ENCODE data around the gene SLC13A2.

SLC13A2 gene

DNA sequence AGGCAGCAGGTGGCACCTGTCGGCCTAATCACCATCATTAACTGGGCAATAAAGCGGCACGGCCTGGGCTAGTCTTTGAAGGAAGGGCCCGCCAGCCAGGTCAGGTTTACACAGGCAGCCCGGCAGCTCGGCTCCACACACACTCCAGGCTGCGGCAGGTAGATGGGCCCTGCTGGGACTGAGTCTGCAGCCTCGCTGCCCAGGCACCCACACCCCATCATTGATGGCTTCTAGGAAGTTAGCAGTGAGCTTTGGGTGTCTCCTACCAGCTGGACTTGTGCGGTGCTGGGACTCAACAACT lies 25.9 kb downstream of the SLC13A2 start:
- Histone ChIP-seq H3K9ac (ENCODE audit: low read depth, low read length) (no peak overlapping the region), H3K4me3 (ENCODE audit: low read depth, low read length) (no peak overlapping the region), H3K9me3 (ENCODE audit: control insufficient read depth, insufficient read depth, low read length) (no peaks in the 10 kb centered on the region), H3K27me3 (ENCODE audit: control insufficient read depth, insufficient read depth, low read length) (no peaks in the 10 kb centered on the region), H3K4me1 (ENCODE audit: control insufficient read depth, insufficient read depth, low read length) (peaks cover 2% of the 10 kb centered on the region), H3K36me3 (ENCODE audit: control insufficient read depth, insufficient read depth, low read length) (no peaks in the 10 kb centered on the region)

DNA sequence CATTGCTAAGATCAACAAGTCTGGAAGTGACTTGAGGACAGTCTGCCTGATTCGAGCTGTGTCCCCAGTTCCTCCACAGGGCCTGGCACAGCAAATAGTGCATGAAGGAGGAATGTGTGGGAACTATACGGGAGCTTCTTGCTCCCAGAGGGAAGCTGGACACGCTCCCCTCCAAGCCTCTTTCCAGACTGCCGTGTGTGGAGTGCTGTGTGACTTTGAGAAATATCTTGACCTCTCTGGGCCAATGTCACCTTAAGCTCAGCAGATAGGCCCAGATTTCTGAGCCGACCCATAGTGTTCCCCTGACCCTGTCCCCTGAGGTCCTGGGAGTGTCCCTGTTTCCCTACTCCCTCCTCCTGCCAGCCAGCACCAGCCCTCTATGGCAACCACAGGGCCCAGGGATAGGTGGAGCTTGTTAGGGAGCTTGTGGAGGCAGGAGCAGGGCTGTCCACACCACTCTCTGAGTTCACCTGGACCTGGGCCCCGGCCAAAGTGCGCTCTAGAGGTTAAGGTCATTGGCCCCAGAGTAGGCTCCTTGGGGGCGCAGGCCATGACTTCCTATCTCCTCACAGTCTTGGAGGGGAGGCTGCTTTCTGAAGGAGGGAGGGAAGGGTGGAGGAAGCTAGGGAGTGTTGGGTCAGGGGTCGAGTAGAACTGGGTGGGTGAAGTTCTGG lies 26.4 kb downstream of the SLC13A2 start:
- Histone ChIP-seq H3K27me3 (ENCODE audit: control insufficient read depth, insufficient read depth, low read length) (no peaks in the 10 kb centered on the region), H3K4me1 (ENCODE audit: control insufficient read depth, insufficient read depth, low read length) (peaks cover 2% of the 10 kb centered on the region), H3K36me3 (ENCODE audit: control insufficient read depth, insufficient read depth, low read length) (no peaks in the 10 kb centered on the region), H3K4me3 (ENCODE audit: low read depth, low read length) (no peak overlapping the region), H3K9me3 (ENCODE audit: control insufficient read depth, insufficient read depth, low read length) (no peaks in the 10 kb centered on the region), H3K9ac (ENCODE audit: low read depth, low read length) (no peak overlapping the region)

DNA sequence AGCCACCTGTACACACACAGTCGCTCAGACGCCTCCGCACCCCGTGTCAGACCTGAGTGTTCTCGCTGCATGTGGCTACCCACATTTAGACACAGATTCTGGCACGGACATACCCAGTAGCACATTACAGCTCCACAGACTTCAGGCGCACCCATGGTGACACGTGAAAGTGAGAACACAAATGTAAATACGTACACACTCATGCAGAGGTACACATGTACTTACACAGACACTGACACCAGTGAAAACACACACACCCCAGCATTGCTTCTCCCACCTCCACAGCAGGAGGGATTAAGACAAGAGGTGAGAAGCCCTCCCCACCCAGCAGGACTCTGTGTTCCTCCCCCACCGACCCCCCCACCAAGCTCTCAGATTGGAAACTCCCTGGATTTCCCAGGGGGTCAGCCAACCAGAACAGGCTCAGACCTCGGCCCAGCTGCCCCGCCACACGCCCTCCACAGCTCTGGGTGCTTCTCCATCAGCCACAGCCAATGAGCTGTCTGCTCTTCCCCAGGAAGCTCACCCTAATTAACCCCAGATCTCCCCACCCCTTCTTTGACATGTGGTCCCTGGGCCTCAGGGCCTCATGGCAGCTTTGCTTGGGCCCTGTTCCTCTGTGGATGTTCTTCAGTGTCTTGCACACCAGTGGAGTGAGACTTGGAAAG lies 27.4 kb downstream of the SLC13A2 start:
- H3K4me3 ChIP-seq (ENCODE audit: low read depth, low read length): no peak overlapping the region
- no peaks in the 10 kb centered on the region for H3K27me3 ChIP-seq (ENCODE audit: control insufficient read depth, insufficient read depth, low read length)
- no peaks in the 10 kb centered on the region for H3K36me3 ChIP-seq (ENCODE audit: control insufficient read depth, insufficient read depth, low read length)
- H3K9ac ChIP-seq (ENCODE audit: low read depth, low read length): no peak overlapping the region
- H3K9me3 ChIP-seq (ENCODE audit: control insufficient read depth, insufficient read depth, low read length): no peaks in the 10 kb centered on the region
- peaks cover 2% of the 10 kb centered on the region for H3K4me1 ChIP-seq (ENCODE audit: control insufficient read depth, insufficient read depth, low read length)

DNA sequence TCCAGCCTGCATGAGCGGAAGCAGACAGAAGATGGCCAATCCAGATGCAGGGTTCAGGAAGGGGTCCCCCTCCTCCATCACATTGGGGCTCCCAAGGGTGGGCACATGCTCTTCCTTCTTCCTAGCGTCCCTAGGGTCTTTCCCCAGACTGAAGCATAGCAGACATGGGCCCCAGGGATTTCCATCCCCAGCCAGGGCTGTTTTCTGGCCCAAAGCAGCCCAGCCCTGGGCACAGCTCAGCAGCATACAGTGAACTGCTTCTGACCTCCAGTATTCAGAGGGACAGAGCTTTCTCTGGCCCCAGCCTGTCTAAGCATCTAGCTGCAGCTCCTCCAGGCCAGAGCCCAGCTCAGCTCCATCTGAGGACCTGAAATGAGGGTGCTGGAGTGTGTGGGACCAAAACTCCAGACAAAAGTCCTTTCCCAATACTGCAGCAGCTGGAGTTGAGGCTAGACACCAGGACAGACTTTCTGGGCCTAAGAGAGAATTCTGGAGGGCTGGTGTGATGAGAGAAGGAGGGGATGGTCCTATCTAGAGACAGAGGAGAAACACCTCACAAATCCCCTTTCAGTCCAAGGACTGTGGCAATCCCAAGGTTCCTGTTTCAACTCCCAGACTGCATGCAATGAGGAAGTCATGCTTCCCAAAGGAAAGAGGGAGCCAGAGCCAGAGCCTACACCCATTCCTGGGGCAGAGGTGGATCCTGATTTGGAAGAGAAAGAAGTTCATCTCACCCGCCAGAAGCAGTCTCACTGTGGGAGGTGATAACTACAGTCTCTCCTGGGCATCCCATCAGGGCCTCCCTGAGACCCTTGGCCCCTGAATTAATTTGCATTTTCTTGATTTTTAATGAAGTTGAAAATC lies 28.2 kb downstream of the SLC13A2 start:
- Histone ChIP-seq H3K9me3 (ENCODE audit: control insufficient read depth, insufficient read depth, low read length) (no peaks in the 10 kb centered on the region), H3K4me3 (ENCODE audit: low read depth, low read length) (no peak overlapping the region), H3K36me3 (ENCODE audit: control insufficient read depth, insufficient read depth, low read length) (no peaks in the 10 kb centered on the region), H3K27me3 (ENCODE audit: control insufficient read depth, insufficient read depth, low read length) (no peaks in the 10 kb centered on the region), H3K4me1 (ENCODE audit: control insufficient read depth, insufficient read depth, low read length) (peaks cover 2% of the 10 kb centered on the region), H3K9ac (ENCODE audit: low read depth, low read length) (no peak overlapping the region)

DNA sequence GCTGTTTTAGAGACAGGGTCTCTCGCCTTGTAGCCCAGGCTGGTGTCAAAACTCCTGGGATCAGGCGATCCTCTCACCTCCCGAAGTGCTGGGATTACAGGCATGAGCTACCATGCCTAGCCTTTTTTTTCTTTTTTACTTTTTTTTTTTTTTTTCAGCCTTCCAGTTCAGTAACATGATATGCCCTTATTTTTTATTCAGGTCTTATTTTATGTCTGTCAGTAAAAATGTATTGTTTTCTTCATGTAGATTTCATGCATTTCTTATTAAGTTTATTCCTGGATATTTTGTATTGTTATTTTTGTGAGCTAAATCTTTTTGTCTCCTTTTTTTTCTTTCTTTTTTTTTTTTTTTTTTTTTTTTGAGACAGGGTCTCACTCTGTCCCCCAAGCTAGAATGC lies 30.0 kb downstream of the SLC13A2 start:
- Histone ChIP-seq H3K9ac (ENCODE audit: low read depth, low read length) (no peak overlapping the region), H3K4me3 (ENCODE audit: low read depth, low read length) (no peak overlapping the region), H3K9me3 (ENCODE audit: control insufficient read depth, insufficient read depth, low read length) (no peaks in the 10 kb centered on the region), H3K36me3 (ENCODE audit: control insufficient read depth, insufficient read depth, low read length) (no peaks in the 10 kb centered on the region), H3K27me3 (ENCODE audit: control insufficient read depth, insufficient read depth, low read length) (peaks cover 5% of the 10 kb centered on the region), H3K4me1 (ENCODE audit: control insufficient read depth, insufficient read depth, low read length) (peaks cover 5% of the 10 kb centered on the region)

DNA sequence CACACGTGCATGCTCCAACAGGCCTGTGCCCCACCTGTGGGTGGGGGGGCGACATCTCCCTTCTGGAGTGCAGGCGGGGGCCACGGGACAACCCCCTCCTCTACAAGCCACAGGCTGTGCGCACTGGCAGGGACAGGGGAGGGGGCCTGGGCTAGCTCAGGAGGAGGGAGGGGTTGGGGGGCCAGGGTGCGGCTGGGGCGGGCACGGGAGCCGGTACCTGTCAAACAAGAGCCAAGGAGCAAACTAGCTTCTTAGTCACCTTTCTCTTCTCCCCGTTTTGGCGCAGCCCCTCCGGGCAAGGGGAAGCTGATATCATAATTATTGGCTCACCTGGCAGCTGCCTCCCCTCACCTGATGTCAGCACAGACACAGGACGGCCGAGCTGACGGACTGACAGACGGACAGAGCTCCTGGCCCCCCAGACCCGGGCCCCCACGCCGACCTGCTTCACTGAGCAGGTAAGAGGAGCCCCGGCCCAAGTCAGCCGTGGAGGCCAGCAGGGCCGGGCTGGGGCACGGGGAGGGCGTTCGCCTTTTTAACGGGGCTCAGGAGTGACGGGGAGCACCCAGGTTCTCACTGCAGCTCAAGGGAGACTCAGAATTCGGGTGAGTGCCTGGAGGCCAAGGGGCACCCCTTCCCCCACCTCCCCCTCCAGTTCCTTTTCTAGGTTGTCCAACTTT lies 32.7 kb downstream of the SLC13A2 start, which contains the start of gene FOXN1:
TSS of gene FOXN1 (plus strand) at position 363 of the 680 bp plus-strand sequence. CDS start 17,622 bp downstream, outside the sequence.
- H3K9ac ChIP-seq (ENCODE audit: low read depth, low read length): no peak within 1 kb of the TSS
- no peak within 1 kb of the TSS for H3K4me3 ChIP-seq (ENCODE audit: low read depth, low read length)
- no peaks in the 10 kb centered on the region for H3K9me3 ChIP-seq (ENCODE audit: control insufficient read depth, insufficient read depth, low read length)
- peaks cover 3% of the 10 kb centered on the region for H3K4me1 ChIP-seq (ENCODE audit: control insufficient read depth, insufficient read depth, low read length)
- H3K27me3 ChIP-seq (ENCODE audit: control insufficient read depth, insufficient read depth, low read length): peaks cover 5% of the 10 kb centered on the region
- H3K36me3 ChIP-seq (ENCODE audit: control insufficient read depth, insufficient read depth, low read length): no peaks in the 10 kb centered on the region

DNA sequence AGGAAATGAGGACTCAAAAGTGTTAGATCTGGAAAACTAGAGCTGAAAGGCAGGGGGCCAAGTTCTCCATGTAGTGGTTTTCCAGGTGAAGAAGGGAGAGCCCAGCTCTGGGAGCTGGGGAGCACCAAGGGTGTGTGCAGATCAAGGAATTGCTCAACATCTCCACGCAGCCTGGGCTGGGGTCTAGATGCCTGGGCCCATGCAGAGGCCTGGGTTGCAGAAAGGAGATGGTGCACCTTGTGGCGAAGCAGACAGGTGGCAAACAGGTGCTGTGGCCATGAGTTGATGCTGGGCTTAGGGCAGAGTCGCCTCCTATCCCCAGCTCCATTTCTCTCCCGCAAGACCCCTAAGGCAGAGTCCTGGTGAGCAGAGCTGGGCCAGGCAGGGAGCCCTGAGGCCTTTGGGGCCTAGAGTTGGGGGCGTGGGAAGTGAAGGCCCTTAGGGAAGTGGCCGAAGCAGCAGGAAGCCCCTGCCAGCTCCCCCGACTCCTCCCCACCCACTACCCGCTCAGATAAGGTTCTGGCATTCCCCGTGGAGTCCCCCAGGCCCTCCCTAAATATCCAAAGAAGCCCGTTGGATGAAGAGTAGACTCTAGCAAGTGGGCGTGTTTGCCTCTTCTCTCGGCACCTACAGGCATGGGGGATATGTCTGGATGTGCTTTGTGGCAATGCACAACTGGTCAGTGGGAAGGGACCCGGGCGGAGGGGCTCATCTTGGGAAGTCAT lies 33.5 kb downstream of the SLC13A2 start:
- Histone ChIP-seq H3K4me1 (ENCODE audit: control insufficient read depth, insufficient read depth, low read length) (peaks cover 3% of the 10 kb centered on the region), H3K36me3 (ENCODE audit: control insufficient read depth, insufficient read depth, low read length) (no peaks in the 10 kb centered on the region), H3K27me3 (ENCODE audit: control insufficient read depth, insufficient read depth, low read length) (peaks cover 5% of the 10 kb centered on the region), H3K9me3 (ENCODE audit: control insufficient read depth, insufficient read depth, low read length) (no peaks in the 10 kb centered on the region), H3K4me3 (ENCODE audit: low read depth, low read length) (no peak overlapping the region), H3K9ac (ENCODE audit: low read depth, low read length) (no peak overlapping the region)

DNA sequence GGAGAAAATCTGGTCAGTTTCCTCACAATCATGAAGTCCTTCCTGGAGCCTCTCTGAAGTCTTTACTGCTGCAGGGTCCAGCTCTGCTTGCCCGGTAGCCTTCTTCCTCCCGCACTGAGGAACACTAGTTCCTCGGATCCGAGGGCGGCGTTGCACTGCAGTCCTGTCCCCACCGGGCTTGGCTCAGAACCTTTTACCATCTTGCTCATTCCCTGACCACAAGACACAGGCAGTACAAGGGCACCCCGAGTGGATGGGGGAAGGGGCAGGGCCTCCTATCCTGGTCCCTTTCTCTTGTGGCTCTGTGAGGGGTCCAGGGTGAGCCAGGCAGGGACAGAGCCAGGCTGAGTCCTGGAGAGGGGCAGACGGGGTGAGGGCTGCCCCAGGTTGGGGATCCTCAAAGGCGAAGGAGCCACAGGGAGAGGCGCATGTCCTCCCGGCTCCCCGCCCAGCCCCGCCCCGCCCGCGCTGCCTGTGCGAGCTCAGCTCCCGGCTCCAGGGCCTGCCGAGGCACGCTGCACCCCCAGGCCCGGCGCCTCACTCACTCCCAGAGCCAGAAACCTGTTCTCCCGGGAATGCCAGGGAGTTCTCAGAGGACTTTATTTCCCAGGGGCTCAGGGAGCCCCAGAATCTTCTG lies 34.2 kb downstream of the SLC13A2 start:
- Histone ChIP-seq H3K9ac (ENCODE audit: low read depth, low read length) (peak overlapping the region; percentile 26), H3K4me1 (ENCODE audit: control insufficient read depth, insufficient read depth, low read length) (peaks cover 3% of the 10 kb centered on the region), H3K27me3 (ENCODE audit: control insufficient read depth, insufficient read depth, low read length) (peaks cover 5% of the 10 kb centered on the region), H3K4me3 (ENCODE audit: low read depth, low read length) (no peak overlapping the region), H3K9me3 (ENCODE audit: control insufficient read depth, insufficient read depth, low read length) (no peaks in the 10 kb centered on the region), H3K36me3 (ENCODE audit: control insufficient read depth, insufficient read depth, low read length) (no peaks in the 10 kb centered on the region)

DNA sequence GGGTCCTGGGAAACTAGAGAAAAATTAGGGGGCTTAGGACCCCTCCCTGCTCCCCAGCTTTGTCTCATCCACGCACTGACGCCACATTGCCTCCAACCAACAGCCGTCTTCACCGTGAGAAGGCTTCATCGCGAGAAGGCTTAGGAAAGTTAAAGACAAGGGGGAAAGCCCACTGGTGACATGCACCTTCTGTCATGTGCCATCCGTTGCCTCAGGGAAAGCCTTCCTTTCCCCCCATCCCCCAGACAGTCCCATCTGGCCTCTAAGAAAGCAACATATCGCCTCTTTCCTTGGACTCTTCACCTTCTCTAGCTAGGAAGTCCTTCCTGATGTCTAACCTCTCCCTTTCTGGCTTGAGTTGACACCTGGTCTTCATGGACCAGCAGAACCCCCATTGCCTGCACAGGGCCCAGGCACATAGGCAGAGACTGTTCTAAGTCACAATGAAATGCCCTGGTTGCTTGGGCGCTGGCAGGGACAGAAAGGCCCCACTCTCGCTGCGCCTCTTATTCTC lies 34.8 kb downstream of the SLC13A2 start:
- Histone ChIP-seq H3K4me1 (ENCODE audit: control insufficient read depth, insufficient read depth, low read length) (peaks cover 3% of the 10 kb centered on the region), H3K4me3 (ENCODE audit: low read depth, low read length) (no peak overlapping the region), H3K9ac (ENCODE audit: low read depth, low read length) (no peak overlapping the region), H3K9me3 (ENCODE audit: control insufficient read depth, insufficient read depth, low read length) (no peaks in the 10 kb centered on the region), H3K36me3 (ENCODE audit: control insufficient read depth, insufficient read depth, low read length) (no peaks in the 10 kb centered on the region), H3K27me3 (ENCODE audit: control insufficient read depth, insufficient read depth, low read length) (peaks cover 5% of the 10 kb centered on the region)

DNA sequence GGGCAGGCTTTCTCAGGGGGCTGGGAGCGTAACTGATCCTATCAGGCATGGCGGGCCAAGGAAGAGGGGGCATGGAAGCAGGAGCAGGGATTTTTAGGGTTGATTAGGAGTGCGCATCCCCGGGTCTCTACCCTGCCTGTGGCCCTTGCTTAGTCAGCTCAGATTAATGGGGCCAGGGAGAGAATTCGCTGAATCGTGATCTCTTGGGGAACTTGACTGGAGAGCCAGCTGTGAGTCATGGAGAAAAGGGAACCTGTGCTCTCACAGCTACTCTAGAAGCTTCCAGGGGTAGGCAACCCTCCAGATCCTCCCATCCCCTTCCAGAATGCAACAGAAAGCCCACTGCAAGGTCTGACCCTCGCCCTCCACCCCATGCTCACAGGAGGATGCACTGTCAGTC lies 36.3 kb downstream of the SLC13A2 start:
- peaks cover 5% of the 10 kb centered on the region for H3K27me3 ChIP-seq (ENCODE audit: control insufficient read depth, insufficient read depth, low read length)
- no peak overlapping the region for H3K9ac ChIP-seq (ENCODE audit: low read depth, low read length)
- H3K9me3 ChIP-seq (ENCODE audit: control insufficient read depth, insufficient read depth, low read length): no peaks in the 10 kb centered on the region
- H3K4me3 ChIP-seq (ENCODE audit: low read depth, low read length): no peak overlapping the region
- H3K36me3 ChIP-seq (ENCODE audit: control insufficient read depth, insufficient read depth, low read length): no peaks in the 10 kb centered on the region
- H3K4me1 ChIP-seq (ENCODE audit: control insufficient read depth, insufficient read depth, low read length): peaks cover 3% of the 10 kb centered on the region

Data from iPS-15b (cell line).